H1 (cell line): ENCODE results near the gene FBXO41. TPM values are rescaled to one million over a fixed set of nuclear protein-coding genes. Genes with fewer than 3 reads are reported as not detected.

Experiments
- BACH1 ChIP-seq: IDR thresholded peaks from 2 replicates; pipeline ENCODE4 v1.6.1; 2012; ENCODE audit warnings: low read length, improper control_type of control experiment
- EGR1 ChIP-seq: IDR thresholded peaks from 2 replicates; pipeline ENCODE4 v1.6.1; 2011; ENCODE audit warnings: low read depth, low read length, borderline replicate concordance
- HDAC6 ChIP-seq: IDR thresholded peaks from one replicate; pipeline ENCODE4 v1.7.1; 2012; ENCODE audit warnings: low read depth, mild to moderate bottlenecking, inconsistent platforms, low read length, moderate library complexity
- JUN ChIP-seq: IDR thresholded peaks from 2 replicates; pipeline ENCODE4 v1.6.1; 2011; ENCODE audit warnings: low read depth, mild to moderate bottlenecking, improper control_type of control experiment, low read length
- TAF1 ChIP-seq: IDR thresholded peaks from 2 replicates; pipeline ENCODE4 v1.6.1; 2011; ENCODE audit warnings: mild to moderate bottlenecking, low read depth, low read length
- polyA plus RNA-seq, 7 experiments: library from polyadenylated mRNA; depleted of rRNA in 3 of 7; stranded (reverse) in 5 of 7; unstranded in 2 of 7; fragments of >200 nt in 5 of 7; fragments of 200-250 nt in 2 of 7; gene quantifications; 1 replicate in 5 of 7; 2 replicates in 1 of 7; 4 replicates in 1 of 7; pipeline versions ENCODE4 v1.2.1 to v1.2.3, GENCODE V29; 2011 to 2013; ENCODE audit warnings: missing spikeins in 2 of 7, mixed read lengths in 2 of 7
- total RNA-seq: library from RNA; stranded (reverse); fragmentation: NEBNext Ultra II Directional; extraction: Animal tissue kit (Norgen Biotek cat#: 25700); gene quantifications from 2 replicates; pipeline ENCODE4 v1.2.1, GENCODE V29; 2021

Gene FBXO41
- total and polyA plus RNA-seq, 2 of the 8 experiments (the other 6 are each of a cell fraction or from before 2014, with no cell fraction given) = 11.2 to 14.3 TPM

DNA sequence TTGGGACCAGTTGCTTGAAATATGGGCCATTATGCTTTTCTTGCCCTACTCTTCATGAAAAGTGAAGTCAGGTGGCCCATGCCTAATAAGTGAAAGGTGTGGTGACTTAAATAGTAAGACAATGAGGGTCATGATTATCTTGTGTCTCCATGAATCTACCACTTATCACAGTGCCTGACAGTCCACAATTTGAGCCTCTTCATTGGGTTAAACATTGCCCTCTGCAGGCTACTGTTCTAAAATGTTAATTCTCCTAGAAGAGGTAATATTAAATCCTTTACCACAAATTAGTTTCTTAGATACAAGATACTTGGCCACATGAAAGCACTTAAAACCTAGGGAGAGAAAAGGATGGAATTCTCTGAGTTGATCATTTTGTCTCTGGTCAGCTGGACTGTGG is 5.0 kb upstream of the FBXO41 start (continued):
- TF ChIP-seq TAF1 (no peak), BACH1 (no peak), HDAC6 (no peak), JUN (no peak), EGR1 (no peak)
